LHCN-M2 (cell line): ENCODE data around the gene GNL1. TPM values are rescaled to one million over a fixed set of nuclear protein-coding genes. Genes with fewer than 3 reads are reported as not detected.

Experiments
- DNase-seq: peaks from one replicate; pipeline ENCODE4 v3.0.0-alpha.2; 2012; ENCODE audit warnings: low read depth
- polyA plus RNA-seq: library from polyadenylated mRNA; unstranded; fragments of >200 nt; gene quantifications from one replicate; pipeline ENCODE4 v1.2.1, GENCODE V29; 2012; ENCODE audit warnings: missing spikeins
- total RNA-seq: library from RNA; depleted of rRNA; stranded (reverse); fragments of >200 nt; gene quantifications from 2 replicates; pipeline ENCODE4 v1.2.3, GENCODE V29; 2014; rRNA removed

The GNL1 gene
- total RNA-seq, result 51.1 TPM in 2 replicates
- polyA plus RNA-seq, result 58.1 TPM

GRCh38 chr6:30556066-30556905 lies at the start of gene GNL1:
GNL1 (minus strand) TSS chr6:30556489; CDS start chr6:30556203, 286 bp downstream.
- DNase-seq, result peak; percentile 83

- DNase-seq, result no peak
These were observed 47.7 kb upstream of the GNL1 start for GRCh38 chr6:30603961-30604360.

- DNase-seq, result no peak
These were observed 45.7 kb upstream of the GNL1 start for GRCh38 chr6:30601815-30602641.

- DNase-seq, result no peak
These were observed 45.1 kb upstream of the GNL1 start for GRCh38 chr6:30601436-30601814.

- DNase-seq, result no peak
These were observed 44.2 kb upstream of the GNL1 start for GRCh38 chr6:30600451-30600961.

- DNase-seq, result no peak
These were observed 43.5 kb upstream of the GNL1 start for GRCh38 chr6:30599625-30600324.

GRCh38 chr6:30598912-30599624 lies 42.8 kb upstream of the GNL1 start:
- DNase-seq, result no peak

- peak; percentile 82 for DNase-seq
These were observed 41.2 kb upstream of the GNL1 start for GRCh38 chr6:30597315-30598144.

GRCh38 chr6:30592287-30592686 lies 36.0 kb upstream of the GNL1 start:
- no peak for DNase-seq

GRCh38 chr6:30591008-30591407 lies 34.7 kb upstream of the GNL1 start:
- peak; percentile 94 for DNase-seq

GRCh38 chr6:30590509-30590908 lies 34.2 kb upstream of the GNL1 start:
- DNase-seq, result peak; percentile 63

- no peak for DNase-seq
These were observed 33.6 kb upstream of the GNL1 start for GRCh38 chr6:30589754-30590358.

- DNase-seq, result no peak
These were observed 27.6 kb upstream of the GNL1 start for GRCh38 chr6:30583921-30584320.

- no peak for DNase-seq
These were observed 21.8 kb upstream of the GNL1 start for GRCh38 chr6:30578051-30578450.

GRCh38 chr6:30573113-30573512 lies 16.8 kb upstream of the GNL1 start:
- DNase-seq, result no peak

- DNase-seq, result no peak
These were observed 15.9 kb upstream of the GNL1 start for GRCh38 chr6:30572148-30572547.

- DNase-seq, result no peak
These were observed 15.4 kb upstream of the GNL1 start for GRCh38 chr6:30571762-30572082.

GRCh38 chr6:30571075-30571761 lies 14.9 kb upstream of the GNL1 start, which contains the start of gene ABCF1:
ABCF1 (plus strand) TSS chr6:30571442; CDS start chr6:30571488, 46 bp downstream.
- peak; percentile 95 for DNase-seq

GRCh38 chr6:30570740-30571074 lies 14.4 kb upstream of the GNL1 start:
- no peak for DNase-seq
